Panc1 (cell line): ENCODE measurements around the gene SPEG. TPM values are rescaled to one million over a fixed set of nuclear protein-coding genes. Genes with fewer than 3 reads are reported as not detected.

Source experiments
- ATAC-seq: fragments of 200-7000 bp; cut with Tn5 transposase; 2 replicates; pipeline ENCODE4 v1.9.1; 2020; ENCODE audit warnings: mild to moderate bottlenecking, moderate library complexity
- BruUV-seq: library from RNA; stranded (reverse); fragments of 400-500 nt; replicated peaks from 2 replicates; lab custom pipeline; 2021; lab: Mats Ljungman, UMichigan
- CTCF ChIA-PET: fragments of 300-600 bp; sonication (Branson Sonifier 250); formaldehyde crosslinking; loops from one replicate; lab custom pipeline; 2022; ENCODE audit warnings: antibody characterized with exemption; lab: Charles Lee
- POLR2A ChIA-PET: fragments of 300-600 bp; sonication (Branson Sonifier 250); formaldehyde crosslinking; loops from one replicate; lab custom pipeline; 2022; ENCODE audit warnings: antibody characterized with exemption; lab: Charles Lee
- DNase-seq: peaks from one replicate; pipeline ENCODE4 v3.0.0-alpha.2; 2010; ENCODE audit warnings: low read depth, low spot score
- H3K27ac ChIP-seq: 2 replicates; pipeline ENCODE4 v1.5.1; 2011; ENCODE audit warnings: mild to moderate bottlenecking, low read length, inconsistent platforms
- H3K27me3 ChIP-seq: fragments of 200-500 bp; sonication (Bioruptor generic); 2 replicates; pipeline ENCODE4 v1.6.0; 2014; ENCODE audit warnings: low read length, inconsistent platforms; ENCODE audit not compliant: control insufficient read depth, insufficient read depth
- H3K36me3 ChIP-seq: fragments of 200-500 bp; sonication (Bioruptor generic); 2 replicates; pipeline ENCODE4 v1.5.1; 2014; ENCODE audit warnings: inconsistent platforms, mild to moderate bottlenecking, low read length, moderate library complexity; ENCODE audit not compliant: control insufficient read depth, insufficient read depth
- H3K4me1 ChIP-seq: 2 replicates; pipeline ENCODE4 v1.5.1; 2011; ENCODE audit warnings: inconsistent platforms, mild to moderate bottlenecking, low read length, moderate library complexity; ENCODE audit not compliant: control insufficient read depth, insufficient read depth
- H3K4me3 ChIP-seq, 2 experiments: 2 replicates each; pipeline ENCODE4 v1.5.1; 2011 to 2012; ENCODE audit warnings: low read depth in 2 of 2, low read length in 2 of 2, mild to moderate bottlenecking in 2 of 2, inconsistent platforms in 1 of 2, moderate library complexity in 1 of 2
- H3K9me3 ChIP-seq: fragments of 200-500 bp; sonication (Bioruptor generic); 2 replicates; pipeline ENCODE4 v1.5.1; 2014; ENCODE audit warnings: low read depth, mild to moderate bottlenecking, inconsistent platforms, low read length, moderate library complexity; ENCODE audit not compliant: control insufficient read depth, insufficient read depth
- CTCF ChIP-seq: fragments of 450-650 bp; IDR thresholded peaks from 2 replicates; pipeline ENCODE4 v1.5.1; 2017; ENCODE audit warnings: mild to moderate bottlenecking
- POLR2AphosphoS5 ChIP-seq: IDR thresholded peaks from 2 replicates; pipeline ENCODE4 v1.6.1; 2012; ENCODE audit warnings: mild to moderate bottlenecking, low read depth, low read length, moderate library complexity
- REST ChIP-seq, 2 experiments: IDR thresholded peaks; 2 replicates each; pipeline ENCODE4 v1.6.1; 2011 to 2012; ENCODE audit warnings: low read depth in 2 of 2, control low read depth in 1 of 2, low read length in 1 of 2, mild to moderate bottlenecking in 1 of 2, moderate library complexity in 1 of 2; ENCODE audit not compliant: insufficient read depth in 1 of 2
- SIN3A ChIP-seq: IDR thresholded peaks from 2 replicates; pipeline ENCODE4 v1.6.1; 2012; ENCODE audit warnings: low read depth, mild to moderate bottlenecking, low read length, moderate library complexity, borderline replicate concordance; ENCODE audit not compliant: insufficient read depth
- TCF7L2 ChIP-seq: IDR thresholded peaks from 2 replicates; pipeline ENCODE4 v1.6.1; 2011; ENCODE audit warnings: mild to moderate bottlenecking, low read depth, low read length, inconsistent platforms
- in situ Hi-C: cut with HindIII; loops from 2 replicates; pipeline ENCODE4 v1.10.0; 2016; ENCODE audit warnings: low sequenced_read_pairs, low pct_unique_long_range_greater_than_20kb
- intact Hi-C: fragments of 100-400 bp; cut with micrococcal nuclease; formaldehyde crosslinking; loops from one replicate; pipeline ENCODE4 v1.10.0; 2022; ENCODE audit not compliant: unreplicated experiment
- total RNA-seq: library from RNA; stranded (reverse); gene quantifications from one replicate; pipeline ENCODE4 v1.2.1, GENCODE V29; 2021; ENCODE audit not compliant: unreplicated experiment

Gene SPEG
- total RNA-seq, 1 experiment from 2014 or later, result 3.4 TPM

GRCh38 chr2:219511547-219512325, 77.1 kb downstream of the SPEG start:
- in situ Hi-C loops (no loop called here), intact Hi-C loops (no loop called here)
- H3K27ac ChIP-seq, result no peak overlapping the region
- no TSS peak for BruUV-seq
- DNase-seq (no peak), ATAC-seq (no peak)
- H3K27me3 ChIP-seq, result no peaks in the 10 kb centered on the region; the same call in 1 of the 2 replicates
- H3K9me3 ChIP-seq, result no peaks in the 10 kb centered on the region
- H3K4me3 ChIP-seq, result no peak overlapping the region
- peaks cover 22% of the 10 kb centered on the region for H3K4me1 ChIP-seq
- ChIA-PET CTCF (interaction anchor here (0.5 to 1.3 kb wide), 8 partner anchors 9 to 113 kb away, joined by 3 to 14 read pairs (median 4); partner anchors contain the start of gene GMPPA), POLR2A (no interaction called here)
- H3K36me3 ChIP-seq, result no peaks in the 10 kb centered on the region
- TF ChIP-seq SIN3A (no peak), REST (IDR thresholded peaks at IDR 0.05; ENCODE audit: insufficient read depth in 1 of 2, low read depth in 2 of 2, low read length in 1 of 2) (no peak), TCF7L2 (no peak), POLR2AphosphoS5 (no peak), CTCF (no peak)

GRCh38 chr2:219512524-219513216, 78.0 kb downstream of the SPEG start:
- H3K4me1 ChIP-seq, result peaks cover 20% of the 10 kb centered on the region
- ChIA-PET CTCF (no interaction called here), POLR2A (no interaction called here)
- no peaks in the 10 kb centered on the region for H3K9me3 ChIP-seq
- DNase-seq (no peak), ATAC-seq (no peak)
- in situ Hi-C loops, result no loop called here
- intact Hi-C loops, result no loop called here
- no peak overlapping the region for H3K27ac ChIP-seq
- BruUV-seq, result no TSS peak
- no peak for TF ChIP-seq CTCF
- H3K4me3 ChIP-seq, result no peak overlapping the region
- H3K36me3 ChIP-seq, result no peaks in the 10 kb centered on the region
- H3K27me3 ChIP-seq, result no peaks in the 10 kb centered on the region; the same call in 1 of the 2 replicates
